ENCODE data around the gene SHANK1.

Gene SHANK1

GRCh38 chr19:50706387-50706786, 13.2 kb downstream of the SHANK1 start:
- H3K9ac ChIP-seq (ENCODE audit: low read length) = no peak overlapping the region
- H3K36me3 ChIP-seq (ENCODE audit: insufficient read depth, low read length) = no peaks in the 10 kb centered on the region
- H2AFZ ChIP-seq (ENCODE audit: low read length) = no peak overlapping the region
- no peak overlapping the region for H3K4me2 ChIP-seq (ENCODE audit: low read length)
- H3K4me1 ChIP-seq (ENCODE audit: insufficient read depth, low read length, severe bottlenecking) = no peaks in the 10 kb centered on the region
- H4K20me1 ChIP-seq (ENCODE audit: insufficient read depth, low read length) = no peaks in the 10 kb centered on the region
- no peak overlapping the region for H3K27ac ChIP-seq (ENCODE audit: low read depth, low read length, poor library complexity, severe bottlenecking)
- H3K4me3 ChIP-seq (ENCODE audit: low read depth, low read length, poor library complexity, severe bottlenecking) = no peak overlapping the region
- TF ChIP-seq CTCF (IDR thresholded peaks at IDR 0.05; ENCODE audit: low read length) = no peak
- no peak for TF ChIP-seq EZH2 (IDR thresholded peaks at IDR 0.05; ENCODE audit: borderline replicate concordance, low read length)
- no peaks in the 10 kb centered on the region for H3F3A ChIP-seq (ENCODE audit: insufficient read depth, low read length)
- H3K79me2 ChIP-seq (ENCODE audit: insufficient read depth, low read length) = no peaks in the 10 kb centered on the region
- H3K9me3 ChIP-seq (ENCODE audit: low read length) = no peaks in the 10 kb centered on the region
- no peaks in the 10 kb centered on the region for H3K9me2 ChIP-seq (ENCODE audit: low read depth, low read length)
- no peaks in the 10 kb centered on the region; the same call in 1 of the 2 replicates for H3K27me3 ChIP-seq (ENCODE audit: insufficient read depth, low read length)

GRCh38 chr19:50705422-50706019, 14.1 kb downstream of the SHANK1 start:
- Histone ChIP-seq H3K4me2 (ENCODE audit: low read length) (no peak overlapping the region), H3K9me2 (ENCODE audit: low read depth, low read length) (no peaks in the 10 kb centered on the region), H3K36me3 (ENCODE audit: insufficient read depth, low read length) (no peaks in the 10 kb centered on the region), H3K4me3 (ENCODE audit: low read depth, low read length, poor library complexity, severe bottlenecking) (no peak overlapping the region), H3K27me3 (ENCODE audit: insufficient read depth, low read length) (no peaks in the 10 kb centered on the region; the same call in 1 of the 2 replicates), H3K4me1 (ENCODE audit: insufficient read depth, low read length, severe bottlenecking) (no peaks in the 10 kb centered on the region), H4K20me1 (ENCODE audit: insufficient read depth, low read length) (no peaks in the 10 kb centered on the region), H3K79me2 (ENCODE audit: insufficient read depth, low read length) (no peaks in the 10 kb centered on the region), H3K9ac (ENCODE audit: low read length) (no peak overlapping the region), H3F3A (ENCODE audit: insufficient read depth, low read length) (no peaks in the 10 kb centered on the region), H3K27ac (ENCODE audit: low read depth, low read length, poor library complexity, severe bottlenecking) (no peak overlapping the region), H3K9me3 (ENCODE audit: low read length) (no peaks in the 10 kb centered on the region), H2AFZ (ENCODE audit: low read length) (no peak overlapping the region)
- no peak for TF ChIP-seq EZH2 (IDR thresholded peaks at IDR 0.05; ENCODE audit: borderline replicate concordance, low read length)
- peak; percentile 75 for TF ChIP-seq CTCF (IDR thresholded peaks at IDR 0.05; ENCODE audit: low read length)

GRCh38 chr19:50703915-50704796, 15.4 kb downstream of the SHANK1 start:
- no peaks in the 10 kb centered on the region for H3K79me2 ChIP-seq (ENCODE audit: insufficient read depth, low read length)
- H3K4me1 ChIP-seq (ENCODE audit: insufficient read depth, low read length, severe bottlenecking) = no peaks in the 10 kb centered on the region
- H3K9me2 ChIP-seq (ENCODE audit: low read depth, low read length) = no peaks in the 10 kb centered on the region
- no peaks in the 10 kb centered on the region for H4K20me1 ChIP-seq (ENCODE audit: insufficient read depth, low read length)
- no peaks in the 10 kb centered on the region for H3K27me3 ChIP-seq (ENCODE audit: insufficient read depth, low read length)
- no peak overlapping the region for H2AFZ ChIP-seq (ENCODE audit: low read length)
- H3K4me2 ChIP-seq (ENCODE audit: low read length) = no peak overlapping the region
- no peak overlapping the region for H3K9ac ChIP-seq (ENCODE audit: low read length)
- H3K9me3 ChIP-seq (ENCODE audit: low read length) = no peaks in the 10 kb centered on the region
- H3K36me3 ChIP-seq (ENCODE audit: insufficient read depth, low read length) = no peaks in the 10 kb centered on the region
- H3K4me3 ChIP-seq (ENCODE audit: low read depth, low read length, poor library complexity, severe bottlenecking) = no peak overlapping the region
- no peak overlapping the region for H3K27ac ChIP-seq (ENCODE audit: low read depth, low read length, poor library complexity, severe bottlenecking)
- no peak for TF ChIP-seq EZH2 (IDR thresholded peaks at IDR 0.05; ENCODE audit: borderline replicate concordance, low read length)
- TF ChIP-seq CTCF (IDR thresholded peaks at IDR 0.05; ENCODE audit: low read length) = no peak
- H3F3A ChIP-seq (ENCODE audit: insufficient read depth, low read length) = no peaks in the 10 kb centered on the region

Measured in OCI-LY1 (cell line).